Measurements from ENCODE around the gene CEP112. TPM values are rescaled to one million over a fixed set of nuclear protein-coding genes. Genes with fewer than 3 reads are reported as not detected.
A peak's percentile ranks its signal among the peaks of the same experiment; 100 is the strongest.

Gene CEP112
- total RNA-seq, 4 donors from 2014 or later: 15.8 to 50.3 (median 20.2) TPM

DNA sequence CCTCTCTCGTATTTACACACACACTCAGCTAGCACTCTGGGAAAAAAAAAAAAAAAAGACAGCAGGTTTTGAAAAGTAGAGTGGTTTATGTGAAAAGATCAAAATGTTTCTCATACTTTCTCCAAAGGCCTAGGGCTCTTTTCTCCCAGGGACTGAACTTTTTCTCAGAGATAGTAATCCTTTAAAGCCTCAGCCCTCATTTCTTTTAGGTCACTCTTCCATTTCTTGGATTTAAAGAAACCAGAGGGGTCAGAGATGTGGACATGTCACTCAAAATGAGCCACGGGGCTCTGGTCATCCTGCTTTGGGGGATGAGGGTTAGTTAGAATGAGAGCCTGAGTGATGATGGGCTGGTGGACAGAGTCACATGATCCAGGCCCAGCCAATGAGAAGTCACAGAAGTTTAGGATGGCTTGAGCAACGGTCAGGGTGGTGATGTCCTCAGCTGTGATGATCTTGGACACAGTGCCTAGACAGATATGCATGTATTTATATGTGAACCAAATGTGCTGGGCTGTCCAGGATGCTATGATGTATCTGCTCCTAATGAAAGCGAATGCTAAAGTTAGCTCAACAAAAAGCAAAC lies 596.8 kb downstream of the CEP112 start:
- DNase-seq (ENCODE audit: low spot score) (no peak), ATAC-seq (ENCODE audit: low FRiP score) (no peak)
- TF ChIP-seq, protein P1, sequence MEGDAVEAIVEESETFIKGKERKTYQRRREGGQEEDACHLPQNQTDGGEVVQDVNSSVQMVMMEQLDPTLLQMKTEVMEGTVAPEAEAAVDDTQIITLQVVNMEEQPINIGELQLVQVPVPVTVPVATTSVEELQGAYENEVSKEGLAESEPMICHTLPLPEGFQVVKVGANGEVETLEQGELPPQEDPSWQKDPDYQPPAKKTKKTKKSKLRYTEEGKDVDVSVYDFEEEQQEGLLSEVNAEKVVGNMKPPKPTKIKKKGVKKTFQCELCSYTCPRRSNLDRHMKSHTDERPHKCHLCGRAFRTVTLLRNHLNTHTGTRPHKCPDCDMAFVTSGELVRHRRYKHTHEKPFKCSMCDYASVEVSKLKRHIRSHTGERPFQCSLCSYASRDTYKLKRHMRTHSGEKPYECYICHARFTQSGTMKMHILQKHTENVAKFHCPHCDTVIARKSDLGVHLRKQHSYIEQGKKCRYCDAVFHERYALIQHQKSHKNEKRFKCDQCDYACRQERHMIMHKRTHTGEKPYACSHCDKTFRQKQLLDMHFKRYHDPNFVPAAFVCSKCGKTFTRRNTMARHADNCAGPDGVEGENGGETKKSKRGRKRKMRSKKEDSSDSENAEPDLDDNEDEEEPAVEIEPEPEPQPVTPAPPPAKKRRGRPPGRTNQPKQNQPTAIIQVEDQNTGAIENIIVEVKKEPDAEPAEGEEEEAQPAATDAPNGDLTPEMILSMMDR (IDR thresholded peaks at IDR 0.05): no peak

DNA sequence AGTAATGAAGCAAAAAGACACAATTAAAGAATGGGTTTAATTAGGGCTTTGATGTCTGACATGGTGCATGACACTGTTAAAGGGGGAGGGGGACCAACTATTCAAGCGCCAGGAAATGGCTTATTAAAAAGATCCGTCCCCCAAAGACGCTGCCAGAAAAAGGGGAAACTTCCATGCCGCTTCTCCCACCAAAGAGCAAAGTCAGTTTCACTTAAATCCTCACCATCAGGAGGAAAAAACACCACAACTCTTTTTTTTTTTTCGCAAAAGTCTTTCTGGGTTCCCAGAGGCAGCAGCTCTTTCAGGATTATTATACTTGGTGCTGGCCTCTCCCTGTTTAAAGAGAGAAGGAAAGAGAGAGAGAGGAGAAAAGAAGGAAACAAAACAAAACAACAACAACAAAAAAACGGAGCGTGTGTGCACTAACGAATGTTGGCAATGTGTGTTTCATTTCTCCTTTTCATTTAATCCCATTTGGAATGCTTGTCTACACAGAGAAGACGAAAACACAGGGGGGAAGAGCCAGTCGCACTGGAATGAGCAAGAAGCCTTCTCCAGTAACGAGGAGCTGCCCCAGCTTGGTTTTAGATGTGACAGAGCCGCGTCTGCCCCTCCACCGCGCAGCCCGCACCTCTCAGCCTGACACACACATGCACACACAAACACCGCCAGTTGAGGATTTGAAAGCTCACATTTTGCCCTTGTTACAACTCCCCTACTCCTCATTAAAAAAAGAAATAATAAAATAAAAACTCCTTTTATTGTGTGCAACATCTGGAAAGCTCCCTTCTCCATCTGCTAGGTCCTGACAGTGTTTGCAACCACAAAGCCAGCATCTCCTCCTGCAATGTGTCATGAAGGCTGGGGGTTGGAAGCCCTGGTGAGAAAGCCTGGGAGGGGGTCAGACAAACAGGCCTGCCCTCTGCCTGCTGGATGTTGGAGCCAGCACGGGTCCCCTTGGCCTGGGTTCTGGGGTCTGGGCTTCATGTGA lies 597.8 kb downstream of the CEP112 start:
- ATAC-seq (ENCODE audit: low FRiP score): no peak
- DNase-seq (ENCODE audit: low spot score): no peak
- TF ChIP-seq, protein P1 (IDR thresholded peaks at IDR 0.05): no peak

DNA sequence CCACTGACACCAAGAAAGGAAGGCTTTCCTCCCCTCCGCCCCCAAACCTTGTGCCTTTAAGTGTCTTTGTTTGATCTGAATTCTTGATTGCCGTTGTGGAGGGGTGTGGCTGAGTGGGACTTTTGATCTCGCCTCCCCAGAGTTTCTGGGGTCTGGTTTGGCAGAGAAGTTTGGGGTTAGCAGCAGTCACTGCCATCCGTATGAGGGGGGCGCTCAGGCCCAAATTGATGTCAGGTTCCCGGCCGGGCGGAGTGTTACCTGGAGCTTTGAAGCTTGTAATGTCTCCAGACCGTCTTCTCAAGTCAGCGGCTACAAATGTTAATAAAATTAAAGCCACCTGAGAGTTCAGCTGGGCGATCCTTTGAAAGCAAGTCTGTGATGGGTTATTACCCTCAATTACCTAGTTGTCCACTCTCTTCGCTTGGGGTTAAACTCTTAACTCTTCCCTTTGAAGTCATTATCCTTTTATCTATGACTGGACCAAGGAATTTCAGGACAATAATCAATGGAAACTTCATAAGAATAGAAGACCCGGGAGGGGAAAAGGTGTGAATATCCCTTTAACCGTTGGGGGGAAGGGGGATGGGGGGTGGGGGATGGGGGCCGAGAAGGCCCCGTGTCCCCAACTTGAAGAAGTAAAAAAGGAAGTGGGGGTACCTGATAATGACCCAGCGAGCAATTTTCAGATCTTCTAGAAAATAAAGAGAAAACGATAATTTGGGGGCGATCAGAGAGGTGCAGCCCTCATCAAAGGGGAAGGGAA lies 598.7 kb downstream of the CEP112 start:
- ATAC-seq (ENCODE audit: low FRiP score): no peak
- no peak for DNase-seq (ENCODE audit: low spot score)
- TF ChIP-seq, protein P1 (IDR thresholded peaks at IDR 0.05): no peak

DNA sequence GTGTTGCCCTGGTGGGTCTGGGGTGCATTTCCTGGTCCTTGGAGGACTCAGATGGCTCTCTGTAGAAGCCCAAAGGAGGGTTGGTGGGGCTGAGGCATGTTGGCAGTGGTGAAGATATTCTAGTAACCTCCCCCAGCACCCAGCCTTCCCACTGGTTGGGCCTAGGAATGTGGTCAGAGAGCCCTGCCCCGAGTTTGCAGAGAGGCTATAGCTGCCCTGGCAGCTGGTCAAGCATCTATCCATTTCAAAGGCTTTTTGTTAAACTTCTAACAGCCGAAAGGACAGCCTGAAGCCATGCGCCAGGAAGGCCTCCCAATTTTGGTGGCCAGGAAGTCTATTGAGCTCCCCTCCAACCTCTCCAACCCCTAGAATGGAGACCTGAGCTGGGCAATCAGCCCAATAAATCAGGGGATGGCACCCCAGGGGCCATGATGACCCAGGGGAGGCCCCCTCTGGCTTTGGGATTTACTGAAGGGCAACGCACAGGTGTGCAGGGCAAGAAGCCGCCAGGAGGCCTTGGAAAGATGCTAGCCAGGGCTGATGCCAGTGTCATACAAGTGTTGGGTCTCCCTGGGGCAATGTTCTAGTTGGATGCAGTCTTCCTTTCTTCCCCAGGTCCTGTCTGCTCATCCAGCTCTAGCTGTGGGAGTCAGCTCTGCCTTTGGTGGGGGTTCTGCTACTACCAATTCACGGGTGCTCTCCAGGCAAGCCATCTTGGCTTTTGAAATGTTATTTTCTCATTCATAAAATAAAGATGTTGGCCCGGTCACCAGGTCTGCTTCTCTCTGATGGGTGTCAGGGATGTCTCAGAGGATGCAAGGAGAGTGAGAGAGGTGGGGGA lies 599.6 kb downstream of the CEP112 start:
- DNase-seq (ENCODE audit: low spot score): no peak
- ATAC-seq (ENCODE audit: low FRiP score): no peak
- TF ChIP-seq, protein P1 (IDR thresholded peaks at IDR 0.05): no peak

DNA sequence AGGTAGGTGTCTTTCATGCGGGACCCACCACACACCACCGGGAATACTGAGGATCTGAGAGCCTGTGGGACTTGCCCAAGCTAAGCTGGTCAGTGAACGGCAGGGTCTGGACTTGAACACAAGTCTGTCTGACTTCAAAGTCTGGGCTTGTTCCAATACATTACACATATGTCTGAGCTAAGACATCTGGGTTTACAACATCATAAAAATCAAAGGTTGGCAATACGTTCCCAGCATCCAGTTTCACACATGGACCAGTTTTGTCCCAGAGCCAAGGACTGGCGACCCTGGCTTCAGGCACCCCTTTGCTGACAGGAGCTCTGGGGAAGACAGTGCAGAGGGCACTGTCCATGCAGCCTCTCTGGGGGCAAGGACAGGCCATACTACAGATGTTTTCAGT lies 602.6 kb downstream of the CEP112 start:
- no peak for DNase-seq (ENCODE audit: low spot score)
- TF ChIP-seq, protein P1 (IDR thresholded peaks at IDR 0.05): no peak
- ATAC-seq (ENCODE audit: low FRiP score): no peak

DNA sequence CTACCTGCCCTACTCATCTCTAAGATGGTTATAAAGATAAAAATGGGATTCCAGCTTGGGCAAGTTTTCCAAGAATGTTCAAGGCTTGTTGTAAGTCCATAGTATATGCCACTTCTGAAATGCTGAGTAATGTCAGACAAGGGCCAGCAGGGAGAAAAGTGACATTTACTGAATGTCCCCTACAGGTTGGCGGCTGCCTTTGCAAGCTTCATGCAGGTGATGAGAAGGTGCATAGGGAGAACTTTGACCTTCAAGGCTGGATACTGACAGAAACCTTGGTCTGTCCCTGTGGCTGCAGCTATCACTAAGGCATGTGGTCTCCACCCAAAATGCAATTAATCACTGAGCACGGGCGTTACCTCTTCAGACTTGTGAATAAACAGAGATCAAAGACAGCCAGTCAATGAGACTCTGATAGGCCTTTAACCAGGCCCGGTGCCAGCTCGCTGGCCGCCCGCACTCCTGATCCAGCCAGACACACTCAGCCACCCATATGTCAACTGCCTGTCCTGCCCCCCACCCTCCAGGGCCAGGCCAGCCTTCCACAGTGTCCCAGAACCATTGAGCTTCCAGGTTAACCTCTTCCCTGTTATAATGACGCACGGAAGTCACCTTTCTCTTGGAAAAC lies 603.6 kb downstream of the CEP112 start:
- TF ChIP-seq, protein P1 (IDR thresholded peaks at IDR 0.05): no peak
- DNase-seq (ENCODE audit: low spot score): no peak
- peak; percentile 43 for ATAC-seq (ENCODE audit: low FRiP score)
